WERI-Rb-1 (cell line): Measurements from ENCODE around the gene FUT7.

Experiments used
- DNase-seq: peaks from one replicate; pipeline ENCODE4 v3.0.0-alpha.2; 2020
- H3K27ac ChIP-seq: fragments of 250-450 bp; sonication (Bioruptor Pico); 2 replicates; pipeline ENCODE4 v1.5.1; 2020; ENCODE audit warnings: mild to moderate bottlenecking, moderate library complexity
- H3K27me3 ChIP-seq: fragments of 250-450 bp; sonication (Bioruptor Pico); 2 replicates; pipeline ENCODE4 v1.5.1; 2021; ENCODE audit warnings: mild to moderate bottlenecking, low read depth, moderate library complexity; ENCODE audit not compliant: insufficient read depth, severe bottlenecking
- H3K36me3 ChIP-seq: fragments of 250-450 bp; sonication (Bioruptor Pico); 2 replicates; pipeline ENCODE4 v1.5.1; 2020; ENCODE audit warnings: mild to moderate bottlenecking, moderate library complexity
- H3K4me3 ChIP-seq: 2 replicates; pipeline ENCODE4 v1.5.1; 2011; ENCODE audit warnings: low read depth, mild to moderate bottlenecking, control low read depth, low read length
- H3K9me3 ChIP-seq: fragments of 250-450 bp; sonication (Bioruptor Pico); 2 replicates; pipeline ENCODE4 v1.5.1; 2021; ENCODE audit warnings: mild to moderate bottlenecking, moderate library complexity; ENCODE audit not compliant: severe bottlenecking
- CTCF ChIP-seq: IDR thresholded peaks from 2 replicates; pipeline ENCODE4 v1.5.1; 2011; ENCODE audit warnings: low read depth, mild to moderate bottlenecking, control low read depth, inconsistent platforms, low read length

FUT7 gene

DNA sequence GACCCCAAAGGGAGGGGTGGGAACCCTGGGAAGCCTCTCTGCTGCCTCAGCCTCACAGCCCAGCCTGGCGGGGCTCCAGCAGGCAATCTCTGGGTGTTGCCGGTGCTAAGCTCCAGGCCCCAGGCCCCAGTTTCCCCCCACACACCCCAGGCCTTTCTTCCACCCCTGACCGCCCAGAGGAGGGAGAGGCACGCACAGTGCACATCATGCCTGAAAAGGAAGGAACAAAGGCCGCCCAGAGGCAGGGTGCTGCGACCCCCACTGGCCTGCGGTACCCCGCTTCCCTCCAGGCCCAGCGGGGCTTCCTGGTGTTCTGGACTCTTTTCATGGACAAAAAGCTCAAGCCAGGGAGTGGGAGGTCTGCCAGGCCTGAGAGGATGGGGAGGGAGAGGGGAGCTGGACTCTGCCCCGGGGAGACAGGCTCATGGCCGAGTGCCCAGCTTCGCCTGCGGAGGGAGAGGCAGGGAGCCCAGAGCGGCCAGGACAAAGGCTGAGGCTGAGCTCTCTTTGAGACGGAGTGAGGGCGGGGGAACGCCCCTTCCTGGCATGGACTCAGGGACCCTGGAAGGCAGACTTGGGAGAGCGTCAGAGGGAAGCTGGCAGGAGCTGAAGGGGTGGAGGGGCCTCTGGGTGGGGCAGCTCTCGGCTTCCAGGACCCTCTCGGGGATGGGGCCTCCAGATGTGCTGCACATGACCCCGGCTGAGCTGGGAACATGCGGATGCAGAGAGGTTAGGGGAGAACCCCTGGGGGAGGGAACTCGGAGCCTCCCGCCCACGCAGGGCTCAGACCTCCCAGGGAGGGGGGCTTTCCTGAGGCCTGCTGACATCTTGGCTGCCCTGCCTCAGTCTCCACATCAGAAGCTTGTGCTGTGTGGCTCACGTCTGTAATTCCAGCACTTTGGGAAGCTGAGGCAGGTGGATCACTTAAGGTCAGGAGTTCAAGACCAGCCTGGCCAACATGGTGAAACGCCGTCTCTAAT lies 23.8 kb upstream of the FUT7 start:
- TF ChIP-seq CTCF: no peak
- Histone ChIP-seq H3K36me3 (no peaks in the 10 kb centered on the region), H3K4me3 (no peak overlapping the region), H3K9me3 (no peaks in the 10 kb centered on the region), H3K27me3 (no peaks in the 10 kb centered on the region), H3K27ac (no peak overlapping the region)
- no peak for DNase-seq

DNA sequence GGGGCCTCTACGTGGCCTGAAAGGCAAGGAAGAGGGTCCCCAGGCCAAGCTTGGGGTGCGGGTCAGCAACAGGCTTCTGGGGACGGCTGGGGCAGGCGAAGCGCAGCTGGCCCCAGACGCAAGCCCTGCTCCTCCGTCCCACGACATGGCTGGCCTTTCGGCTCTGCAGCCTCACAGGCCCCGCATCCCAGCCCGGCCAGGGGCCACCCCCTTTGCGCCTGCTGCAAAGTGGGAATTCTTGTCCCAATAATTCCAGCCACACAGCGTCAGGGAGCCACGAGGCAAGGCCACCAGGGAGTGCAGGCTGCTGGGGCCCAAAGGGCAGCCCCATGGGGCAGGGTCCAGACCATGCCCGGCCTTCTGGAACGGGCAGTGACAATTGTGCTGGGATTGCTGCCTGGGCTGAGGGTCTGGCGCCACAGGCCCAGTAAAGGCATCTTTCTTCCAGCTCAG lies 23.1 kb upstream of the FUT7 start:
- Histone ChIP-seq H3K27ac (no peak overlapping the region), H3K9me3 (no peaks in the 10 kb centered on the region), H3K36me3 (no peaks in the 10 kb centered on the region), H3K4me3 (no peak overlapping the region), H3K27me3 (no peaks in the 10 kb centered on the region)
- TF ChIP-seq CTCF: no peak
- DNase-seq: no peak

DNA sequence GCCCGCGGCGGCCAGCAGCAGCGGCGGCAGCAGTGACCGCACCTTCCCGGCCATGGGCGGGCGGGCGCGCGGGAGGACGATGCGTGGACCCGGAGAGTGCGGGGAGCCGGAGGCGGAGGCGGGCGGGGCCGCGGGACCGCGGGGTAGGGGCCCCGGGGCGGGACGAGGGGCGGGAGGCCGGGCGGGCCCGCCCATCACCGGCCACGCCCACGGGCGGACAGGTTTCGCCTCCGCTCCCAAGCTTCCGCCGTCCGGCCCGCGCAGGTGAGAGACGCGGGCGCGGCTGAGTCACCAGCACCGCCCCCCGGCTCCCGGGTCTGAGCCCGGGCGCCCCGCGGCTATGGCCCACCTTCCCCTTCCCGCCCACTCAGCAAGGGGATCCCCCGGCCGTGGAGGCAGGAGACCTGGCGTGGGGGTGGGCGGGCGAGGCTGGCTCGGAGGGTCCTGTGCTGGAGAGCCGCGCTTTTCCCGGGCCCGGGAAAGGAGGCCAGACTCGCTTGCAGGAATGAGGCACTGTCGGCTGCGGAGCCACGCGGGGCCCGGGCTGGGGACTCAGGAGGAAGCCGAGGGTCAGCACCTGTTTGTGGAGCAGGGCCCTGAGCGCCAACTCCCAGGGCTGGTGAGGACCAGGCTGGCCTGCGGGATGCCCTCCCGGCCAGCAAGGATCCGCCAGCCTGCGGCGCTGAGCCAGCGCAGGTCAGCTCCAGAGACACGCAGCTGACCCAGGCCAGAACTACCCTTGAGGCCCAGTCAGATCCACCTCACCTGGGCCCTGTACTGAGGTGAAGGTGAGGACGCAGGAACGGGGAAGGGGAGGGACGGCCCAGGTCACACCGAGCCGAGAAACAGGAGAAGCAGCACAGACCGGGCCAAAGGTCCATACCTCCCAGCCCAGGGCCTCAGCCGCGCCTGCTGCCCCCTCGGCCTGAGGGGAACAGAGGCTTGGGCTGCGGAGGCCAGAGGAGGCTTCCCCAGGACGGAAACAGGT lies 22.4 kb upstream of the FUT7 start, which contains the start of gene ENTPD2:
Gene ENTPD2 (minus strand): TSS at position 118 of the 988 bp plus-strand sequence. CDS start 64 bp downstream, at position 54.
- DNase-seq: no peak
- Histone ChIP-seq H3K4me3 (no peak within 1 kb of the TSS), H3K9me3 (no peaks in the 10 kb centered on the region), H3K27ac (no peak within 1 kb of the TSS), H3K27me3 (peaks cover 5% of the 10 kb centered on the region), H3K36me3 (no peaks in the 10 kb centered on the region)
- TF ChIP-seq CTCF: no peak

DNA sequence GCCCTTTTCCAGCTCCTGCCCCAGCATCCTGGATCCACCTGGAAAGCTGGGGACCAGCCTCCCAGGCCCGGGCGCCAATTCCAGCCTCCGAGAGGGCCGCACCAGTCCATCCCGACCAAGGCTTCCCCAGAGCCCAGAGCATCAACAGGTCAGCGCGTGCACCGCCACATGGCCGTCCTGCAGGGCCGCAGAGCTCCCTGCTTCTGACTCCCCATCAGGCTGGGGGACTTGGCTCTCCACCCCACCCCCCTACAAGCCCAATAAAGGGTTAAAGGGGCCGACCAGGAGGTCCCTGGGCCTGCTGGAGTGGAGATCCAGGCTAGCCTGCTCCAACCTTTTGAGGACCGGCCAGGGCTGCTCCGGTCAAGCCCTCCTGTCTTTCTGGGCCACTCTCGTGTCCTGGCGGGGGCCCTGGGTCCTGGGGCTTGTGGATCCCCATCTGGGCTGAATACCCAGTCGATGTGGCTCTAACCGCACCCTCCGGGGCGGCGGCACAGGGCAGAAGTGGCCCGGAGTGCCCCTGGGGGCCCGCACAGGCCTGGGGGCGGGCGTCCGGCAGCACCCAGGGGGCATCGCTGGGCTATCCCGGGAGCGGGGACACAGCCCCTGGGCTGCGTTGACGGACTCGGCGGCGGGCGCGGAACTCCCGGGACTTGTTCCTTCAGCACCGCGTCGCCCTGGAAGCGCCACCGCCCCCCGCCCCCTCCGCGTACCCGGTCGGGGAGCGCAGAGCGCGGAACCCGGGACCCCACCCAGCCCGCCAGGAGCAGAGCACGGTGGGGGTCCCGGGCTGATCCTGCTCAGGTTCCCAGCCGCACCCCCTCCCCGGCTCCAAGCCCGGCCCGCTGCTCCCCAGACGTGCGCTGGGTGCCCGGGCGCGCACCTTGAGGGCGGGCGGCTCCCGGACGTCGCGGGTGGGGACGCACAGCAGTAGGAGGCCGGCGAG lies 21.4 kb upstream of the FUT7 start:
- Histone ChIP-seq H3K36me3 (no peaks in the 10 kb centered on the region), H3K4me3 (no peak overlapping the region), H3K9me3 (no peaks in the 10 kb centered on the region), H3K27me3 (peaks cover 9% of the 10 kb centered on the region), H3K27ac (no peak overlapping the region)
- no peak for TF ChIP-seq CTCF
- no peak for DNase-seq

- DNase-seq: no peak
- Histone ChIP-seq H3K36me3 (no peaks in the 10 kb centered on the region), H3K27ac (no peak overlapping the region), H3K4me3 (no peak overlapping the region), H3K27me3 (peaks cover 9% of the 10 kb centered on the region), H3K9me3 (no peaks in the 10 kb centered on the region)
- no peak for TF ChIP-seq CTCF
Observed at GRCh38 chr9:137052293-137052692, 20.4 kb upstream of the FUT7 start.
